HG03025 (cell line): ENCODE measurements around the gene C6orf163.
"Not testable (repeated sequence)": the region's sequence is repeated elsewhere in the genome, so short reads cannot be mapped to it uniquely, and the experiment has no call there.

ENCODE experiments used
- ATAC-seq: cut with Tn5 transposase; IDR thresholded peaks from one replicate; pipeline ENCODE4 v1.9.1; 2021; ENCODE audit warnings: mild to moderate bottlenecking, moderate library complexity; ENCODE audit not compliant: unreplicated experiment, low FRiP score

C6orf163 gene

GRCh38 chr6:87344731-87345130 lies at the start of gene C6orf163:
C6orf163 (plus strand) TSS chr6:87344813; CDS start chr6:87345100, 287 bp downstream.
- ATAC-seq: no peak

DNA sequence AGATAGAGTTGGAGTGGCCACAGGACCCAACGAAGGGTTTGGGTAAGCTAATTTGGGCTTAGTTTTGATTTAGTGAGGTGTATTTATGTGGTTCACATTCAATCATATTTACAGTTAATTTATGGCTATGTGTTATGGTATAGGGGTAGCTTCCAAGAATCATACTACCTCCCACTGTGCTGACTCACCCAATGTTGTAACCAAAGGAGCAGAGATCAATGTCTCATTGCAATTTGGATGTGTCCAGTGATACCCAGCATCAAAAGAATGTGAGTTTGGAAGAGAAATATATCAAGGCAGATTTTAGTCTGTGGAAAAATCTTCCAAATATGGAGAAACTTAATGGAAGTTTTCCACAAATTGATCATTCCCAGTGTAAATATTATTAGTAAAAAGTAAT lies 47.5 kb upstream of the C6orf163 start:
- no peak for ATAC-seq

GRCh38 chr6:87301277-87301676 lies 43.3 kb upstream of the C6orf163 start:
- not testable (repeated sequence) for ATAC-seq

DNA sequence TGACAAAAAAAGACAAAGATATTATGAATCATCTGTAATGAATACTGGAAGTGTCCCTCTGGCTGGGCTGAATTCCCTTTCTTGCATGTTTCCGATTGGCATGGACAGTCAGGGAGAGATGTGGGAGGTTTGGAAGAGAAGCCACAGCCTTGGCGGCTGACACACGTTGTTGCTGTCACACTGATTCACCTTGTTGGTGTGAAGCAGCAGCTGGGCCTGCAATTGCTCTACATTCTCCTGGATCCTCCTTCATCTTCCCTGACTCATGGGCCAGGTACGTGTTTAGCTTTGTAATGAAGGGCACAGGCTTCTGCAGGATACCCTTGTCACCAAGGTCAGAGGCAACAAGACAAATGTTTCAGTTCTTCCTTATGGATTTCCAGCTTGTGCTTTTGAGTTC lies 35.6 kb upstream of the C6orf163 start:
- ATAC-seq: no peak

DNA sequence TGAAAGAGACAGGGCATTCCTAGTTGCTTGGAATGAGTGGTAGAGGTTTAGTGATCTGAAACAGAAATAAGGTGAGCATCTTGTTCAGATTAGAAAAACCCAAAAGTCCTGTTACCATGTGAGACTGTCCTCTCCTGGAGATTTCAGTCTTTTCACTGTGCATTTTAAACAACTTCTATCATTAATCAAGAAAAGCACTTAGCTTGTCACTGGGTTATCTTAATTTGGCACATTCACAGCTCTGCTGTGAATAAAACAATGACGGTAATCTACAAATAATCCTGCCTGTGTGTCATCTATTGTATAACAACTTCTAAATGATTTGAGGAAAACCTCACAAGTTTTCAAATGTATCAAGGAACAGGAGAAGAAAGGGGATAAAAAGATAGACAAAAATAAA lies 31.8 kb upstream of the C6orf163 start:
- no peak for ATAC-seq

DNA sequence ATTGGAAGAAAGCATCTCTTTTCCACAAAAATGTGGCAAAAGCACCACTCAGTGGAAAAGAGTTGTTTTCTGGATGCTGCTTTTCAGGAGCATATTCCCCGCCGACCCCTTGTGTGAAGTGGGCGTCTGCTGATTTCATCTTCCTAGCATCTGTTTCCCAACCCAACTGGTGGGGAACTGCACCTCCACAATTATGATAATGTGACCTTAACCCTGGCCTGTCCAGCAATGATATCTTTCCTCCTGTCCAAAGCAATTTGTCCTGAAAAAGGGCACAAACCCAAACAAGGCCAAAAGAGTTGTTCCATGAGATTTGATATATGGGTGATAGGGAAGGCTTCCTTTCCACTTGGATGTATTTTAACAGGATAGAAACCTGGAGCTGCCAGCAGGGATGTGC lies 29.5 kb upstream of the C6orf163 start:
- ATAC-seq: no peak

- no peak for ATAC-seq
Measured at GRCh38 chr6:87319271-87319987, 25.2 kb upstream of the C6orf163 start.

GRCh38 chr6:87322304-87323212 lies 22.1 kb upstream of the C6orf163 start, which contains the start of gene SMIM8:
SMIM8 (plus strand) TSS chr6:87322588; CDS start chr6:87337032, 14,444 bp downstream.
- ATAC-seq: peak; percentile 100

DNA sequence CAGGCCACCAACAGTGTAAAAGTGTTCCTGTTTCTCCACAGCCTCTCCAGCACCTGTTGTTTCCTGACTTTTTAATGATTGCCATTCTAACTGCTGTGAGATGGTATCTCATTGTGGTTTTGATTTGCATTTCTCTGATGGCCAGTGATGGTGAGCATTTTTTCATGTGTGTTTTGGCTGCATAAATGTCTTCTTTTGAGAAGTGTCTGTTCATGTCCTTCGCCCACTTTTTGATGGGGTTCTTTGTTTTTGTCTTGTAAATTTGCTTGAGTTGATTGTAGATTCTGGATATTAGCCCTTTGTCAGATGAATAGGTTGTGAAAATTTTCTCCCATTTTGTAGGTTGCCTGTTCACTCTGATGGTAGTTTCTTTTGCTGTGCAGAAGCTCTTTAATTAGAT lies 20.7 kb upstream of the C6orf163 start:
- ATAC-seq: not testable (repeated sequence)

DNA sequence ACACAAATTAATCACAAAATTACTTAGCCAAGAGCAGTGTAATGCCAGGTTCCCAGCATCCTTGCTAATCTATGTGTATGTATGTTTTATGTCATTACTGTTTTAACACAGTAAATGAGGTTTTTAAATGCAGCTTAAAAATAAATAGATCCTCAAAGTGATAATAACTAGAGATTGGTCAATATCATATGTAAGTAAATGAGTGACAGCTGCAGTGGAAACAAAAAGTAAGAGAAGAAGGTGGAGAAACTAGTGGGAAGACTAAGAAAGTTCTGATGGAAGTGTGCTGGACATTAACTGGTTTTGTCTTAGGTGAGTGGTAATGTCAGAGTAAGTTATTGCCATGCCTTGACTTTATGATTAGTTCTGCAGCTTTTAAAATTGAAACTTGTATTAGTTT lies 13.7 kb upstream of the C6orf163 start:
- no peak for ATAC-seq

DNA sequence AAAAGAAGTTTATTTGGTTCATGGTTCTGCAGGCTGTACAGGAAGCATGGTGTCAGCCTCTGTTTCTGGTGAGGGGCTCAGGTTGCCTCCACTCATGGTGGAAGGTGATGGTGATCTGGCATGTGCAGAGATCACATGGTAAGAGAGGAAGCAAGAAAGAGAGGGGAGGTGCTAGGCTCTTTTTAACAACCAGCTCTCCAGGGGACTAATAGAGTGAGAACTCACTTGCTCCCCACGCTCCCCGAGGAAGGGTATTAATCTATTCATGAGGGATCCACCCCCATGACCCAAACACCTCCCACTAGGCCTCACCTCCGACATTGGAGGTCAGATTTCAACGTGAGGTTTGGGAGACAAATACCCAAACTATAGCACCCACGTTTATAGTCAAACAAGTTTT lies 11.6 kb upstream of the C6orf163 start:
- ATAC-seq: no peak

DNA sequence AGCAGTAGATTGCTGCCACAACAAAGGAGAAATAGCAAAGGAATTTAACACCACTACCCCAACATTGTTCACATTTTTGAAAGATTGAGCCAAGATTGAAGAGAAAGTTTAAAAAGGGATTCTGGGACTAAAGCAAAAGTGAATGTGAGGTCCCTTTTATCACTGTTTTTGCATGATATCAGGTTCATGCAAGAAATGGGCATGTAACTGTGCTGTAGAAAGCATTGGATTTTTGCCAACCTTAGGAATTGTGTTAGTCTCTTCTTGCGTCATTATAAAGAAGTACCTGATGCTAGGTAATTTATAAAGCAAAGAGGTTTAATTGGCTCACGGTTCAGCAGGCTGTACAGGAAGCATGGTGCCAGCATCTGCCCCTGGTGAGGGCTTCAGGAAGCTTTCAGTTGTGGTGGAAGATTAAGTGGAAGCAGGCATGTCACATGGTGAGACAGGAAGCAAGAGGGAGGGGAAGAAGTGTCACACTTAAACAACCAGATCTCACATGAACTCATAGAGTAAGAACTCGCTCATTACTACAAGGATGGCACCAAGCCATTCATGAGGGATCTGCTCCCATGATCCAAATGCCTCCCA lies 10.9 kb upstream of the C6orf163 start:
- no peak for ATAC-seq

DNA sequence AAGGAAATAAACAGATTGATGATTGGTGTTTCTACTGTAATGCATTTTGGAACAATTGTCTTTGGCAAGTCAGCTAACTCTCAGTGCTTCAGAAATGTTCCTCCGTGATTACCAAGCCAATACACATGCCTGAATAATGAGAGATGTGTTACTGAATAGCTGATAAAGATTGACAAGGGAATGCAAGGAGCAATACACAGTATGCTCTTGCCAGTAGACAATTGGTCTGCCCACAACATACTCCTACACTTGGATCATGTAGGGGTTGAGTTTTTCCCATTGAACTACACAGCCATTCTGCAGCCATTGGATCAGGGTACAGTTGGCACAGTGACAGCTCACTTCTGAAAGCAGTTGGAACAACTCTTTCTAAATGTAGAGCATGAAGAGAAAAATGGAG lies 9.9 kb upstream of the C6orf163 start:
- no peak for ATAC-seq

- ATAC-seq: no peak
Measured at GRCh38 chr6:87336367-87336766, 8.2 kb upstream of the C6orf163 start.

- no peak for ATAC-seq
Measured at GRCh38 chr6:87340230-87340629, 4.4 kb upstream of the C6orf163 start.

DNA sequence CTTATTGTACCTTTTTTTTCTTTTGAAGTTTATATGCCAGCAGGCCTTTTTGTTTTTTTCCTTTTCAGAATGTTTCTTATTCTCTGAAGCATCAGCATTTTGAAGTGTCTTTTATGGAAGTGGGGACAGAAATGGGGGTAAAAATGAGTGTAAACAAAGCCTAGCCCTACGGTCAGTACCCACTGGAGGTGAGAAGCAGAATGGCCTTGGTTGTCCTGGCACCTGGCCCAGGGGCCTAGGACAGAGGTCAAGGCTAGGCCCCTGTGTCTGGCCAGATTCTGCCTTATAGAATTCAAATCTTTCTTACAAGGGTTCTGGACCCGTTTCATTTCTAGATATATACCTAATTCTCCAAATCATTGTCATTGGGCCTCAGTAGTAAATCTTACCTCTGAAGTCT lies 3.5 kb upstream of the C6orf163 start:
- ATAC-seq: no peak

- peak; percentile 78 for ATAC-seq
Measured at GRCh38 chr6:87341899-87342298, 2.7 kb upstream of the C6orf163 start.

DNA sequence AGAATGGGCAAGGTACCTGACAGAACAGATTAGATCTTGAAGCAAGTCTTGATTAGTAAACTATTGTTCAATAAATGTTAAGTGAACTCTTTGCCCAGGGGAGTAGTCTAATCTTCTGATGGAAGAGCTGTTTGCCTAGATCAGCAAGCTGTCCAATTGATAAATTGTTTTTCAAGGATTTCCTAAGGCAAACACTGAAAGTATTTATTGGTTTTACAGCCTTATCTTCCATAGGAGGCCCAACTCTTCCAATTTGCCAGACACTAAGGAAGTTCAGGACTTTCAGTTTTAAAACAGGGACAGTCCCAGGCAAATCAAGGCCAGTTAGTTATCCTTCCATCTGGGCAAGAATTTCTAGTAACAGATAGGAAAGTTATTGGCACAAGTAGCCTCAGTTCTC lies 1.8 kb upstream of the C6orf163 start:
- no peak for ATAC-seq

- no peak for ATAC-seq
Measured at GRCh38 chr6:87346700-87347099, 2.1 kb downstream of the C6orf163 start.

GRCh38 chr6:87349896-87350295 lies 5.3 kb downstream of the C6orf163 start:
- ATAC-seq: no peak

DNA sequence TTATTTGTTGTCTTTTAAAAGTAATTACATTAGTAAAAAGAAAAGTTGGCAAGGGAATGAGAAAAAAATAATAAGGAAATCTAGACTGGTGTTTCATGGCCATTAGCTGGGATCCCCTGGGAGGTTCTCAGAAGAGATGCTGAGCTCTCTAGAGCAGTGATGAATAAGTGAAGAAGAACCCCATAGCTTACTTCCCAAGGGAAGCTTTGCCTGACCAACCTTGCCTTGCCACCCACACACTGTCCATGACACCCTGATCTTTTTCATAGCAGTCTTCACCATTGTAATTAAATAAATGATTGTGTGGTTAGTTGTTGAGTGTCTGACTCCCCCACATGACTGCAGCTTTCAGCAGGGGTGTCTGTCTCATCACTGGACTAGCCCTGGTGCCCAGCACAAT lies 5.9 kb downstream of the C6orf163 start:
- no peak for ATAC-seq
